ENCODE measurements around the gene BICDL2. TPM values are rescaled to one million over a fixed set of nuclear protein-coding genes. Genes with fewer than 3 reads are reported as not detected.

BICDL2 gene
- total RNA-seq, 1 donor from 2014 or later, result not detected

DNA sequence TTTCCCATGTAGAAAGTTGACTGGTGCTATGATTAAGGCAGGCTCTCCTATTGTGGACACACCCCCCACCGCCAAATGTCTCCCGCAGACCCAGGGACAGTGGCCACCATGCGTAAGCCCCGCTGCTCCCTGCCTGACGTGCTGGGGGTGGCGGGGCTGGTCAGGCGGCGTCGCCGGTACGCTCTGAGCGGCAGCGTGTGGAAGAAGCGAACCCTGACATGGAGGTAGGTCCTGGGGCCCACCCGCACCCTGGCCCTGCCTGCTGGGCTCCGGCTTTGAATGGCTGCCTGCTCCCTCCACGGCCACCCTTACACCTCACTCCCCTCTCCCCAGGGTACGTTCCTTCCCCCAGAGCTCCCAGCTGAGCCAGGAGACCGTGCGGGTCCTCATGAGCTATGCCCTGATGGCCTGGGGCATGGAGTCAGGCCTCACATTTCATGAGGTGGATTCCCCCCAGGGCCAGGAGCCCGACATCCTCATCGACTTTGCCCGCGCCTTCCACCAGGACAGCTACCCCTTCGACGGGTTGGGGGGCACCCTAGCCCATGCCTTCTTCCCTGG is 13.3 kb upstream of the BICDL2 start:
- no peak for DNase-seq (ENCODE audit: low read depth)

DNA sequence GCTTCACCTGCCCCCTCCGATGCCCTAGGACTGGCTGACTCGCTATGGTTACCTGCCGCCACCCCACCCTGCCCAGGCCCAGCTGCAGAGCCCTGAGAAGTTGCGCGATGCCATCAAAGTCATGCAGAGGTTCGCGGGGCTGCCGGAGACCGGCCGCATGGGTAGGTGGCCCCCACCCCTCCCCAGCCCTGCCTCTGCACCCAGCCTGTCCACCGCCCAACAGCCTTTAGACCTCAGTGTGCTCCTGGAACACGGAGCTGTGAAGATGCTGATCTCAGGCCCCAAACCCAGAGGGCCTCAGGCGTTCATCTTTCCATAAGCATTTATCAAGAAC is 10.6 kb upstream of the BICDL2 start:
- no peak for DNase-seq (ENCODE audit: low read depth)

DNA sequence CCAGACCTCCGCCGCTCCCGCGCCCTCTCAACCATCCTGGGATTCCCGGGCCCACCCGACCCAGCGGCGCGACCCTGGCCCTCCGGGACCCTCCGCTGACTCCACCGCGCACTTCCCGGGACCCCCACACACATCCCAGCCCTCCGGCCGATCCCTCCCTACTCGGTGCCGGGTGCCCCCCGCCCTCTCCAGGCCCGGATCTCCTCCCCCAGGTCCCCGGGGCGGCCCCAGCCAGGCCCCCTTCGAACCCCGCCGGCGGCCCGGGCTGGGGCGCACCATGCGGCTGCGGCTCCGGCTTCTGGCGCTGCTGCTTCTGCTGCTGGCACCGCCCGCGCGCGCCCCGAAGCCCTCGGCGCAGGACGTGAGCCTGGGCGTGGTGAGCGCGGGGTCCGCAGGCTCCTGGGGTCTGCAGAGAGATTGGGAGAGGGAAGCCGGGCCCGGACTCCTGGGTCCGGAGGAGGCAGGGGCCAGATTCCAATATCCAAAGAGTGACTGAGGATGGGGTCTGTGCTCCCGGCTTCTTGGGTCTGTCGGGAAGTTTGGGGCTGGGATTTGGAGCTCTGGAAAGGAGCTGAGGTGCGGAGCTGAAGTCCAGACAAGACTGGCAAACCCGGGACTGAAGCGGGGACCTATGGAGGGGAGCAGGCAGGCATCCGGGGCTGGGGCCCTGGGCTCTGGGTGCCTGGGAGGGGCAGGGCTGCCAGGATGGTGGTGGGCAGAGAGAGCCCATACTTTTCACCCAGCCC is 10.1 kb upstream of the BICDL2 start:
- no peak for DNase-seq (ENCODE audit: low read depth)

DNA sequence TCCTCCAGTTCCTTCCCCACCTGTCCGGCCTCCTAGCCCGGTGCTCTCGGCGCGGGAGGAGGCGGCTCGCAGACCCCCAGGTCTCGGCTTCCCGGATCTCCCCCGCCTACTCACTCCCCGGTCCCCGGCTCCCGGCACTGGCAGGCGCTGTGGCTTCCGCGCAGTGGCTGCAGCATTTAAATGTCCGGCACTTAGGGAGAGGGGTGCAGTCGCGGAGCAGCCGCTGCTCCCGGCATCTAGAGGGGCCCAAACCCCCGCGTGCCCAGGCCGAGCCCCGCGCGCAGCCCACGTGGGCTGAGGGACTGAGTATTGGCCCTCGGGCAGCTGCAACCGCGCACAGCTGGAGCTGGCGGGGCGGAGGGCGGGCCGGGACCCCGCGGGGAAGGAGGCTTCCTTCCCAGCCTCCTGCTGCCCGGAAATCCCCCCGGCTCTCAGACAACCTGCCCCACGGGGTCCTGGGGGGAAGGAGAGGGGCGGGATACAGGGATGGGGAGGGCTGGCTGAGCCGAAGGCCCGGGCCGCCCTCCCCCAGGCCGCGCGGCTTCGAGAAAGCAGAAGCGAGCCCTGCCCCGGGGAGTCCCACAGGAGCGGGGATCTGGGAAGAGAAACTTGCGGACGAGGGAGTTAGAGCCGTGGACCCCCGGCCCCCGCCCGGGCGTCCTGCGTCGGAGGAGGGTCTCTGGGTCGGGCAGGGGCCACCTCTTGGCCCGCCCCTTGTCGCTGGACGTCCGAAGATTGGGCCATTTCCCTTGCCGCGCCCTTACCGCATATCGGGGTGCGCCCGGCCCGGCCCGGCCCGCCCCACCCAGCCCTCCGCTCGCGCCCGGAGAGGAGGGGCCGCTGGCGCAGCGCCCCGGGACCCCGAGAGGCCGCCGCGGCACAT is 9.3 kb upstream of the BICDL2 start, which contains the start of gene MMP25:
MMP25 (plus strand) TSS at position 804 of the 883 bp plus-strand sequence. CDS start 357 bp downstream, outside the sequence.
- no peak for DNase-seq (ENCODE audit: low read depth)

DNA sequence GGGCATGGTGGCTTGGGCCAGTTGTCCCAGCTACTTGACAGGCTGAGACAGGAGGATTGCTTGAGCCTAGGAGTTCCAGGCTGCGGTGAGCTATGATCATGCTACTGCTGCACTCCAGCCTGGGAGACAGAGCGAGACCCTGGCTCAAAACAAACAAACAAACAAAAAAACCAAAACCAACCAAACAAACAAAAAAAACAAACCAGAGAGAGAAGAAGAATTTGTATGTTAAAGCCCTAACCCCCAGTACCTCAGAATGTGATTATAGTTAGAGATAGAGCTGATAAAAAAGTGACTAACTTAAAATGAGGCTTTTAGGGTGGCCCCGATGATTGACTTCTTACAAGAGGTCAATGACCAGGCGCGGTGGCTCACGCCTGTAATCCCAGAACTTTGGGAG is 8.0 kb upstream of the BICDL2 start:
- DNase-seq (ENCODE audit: low read depth), result no peak

DNA sequence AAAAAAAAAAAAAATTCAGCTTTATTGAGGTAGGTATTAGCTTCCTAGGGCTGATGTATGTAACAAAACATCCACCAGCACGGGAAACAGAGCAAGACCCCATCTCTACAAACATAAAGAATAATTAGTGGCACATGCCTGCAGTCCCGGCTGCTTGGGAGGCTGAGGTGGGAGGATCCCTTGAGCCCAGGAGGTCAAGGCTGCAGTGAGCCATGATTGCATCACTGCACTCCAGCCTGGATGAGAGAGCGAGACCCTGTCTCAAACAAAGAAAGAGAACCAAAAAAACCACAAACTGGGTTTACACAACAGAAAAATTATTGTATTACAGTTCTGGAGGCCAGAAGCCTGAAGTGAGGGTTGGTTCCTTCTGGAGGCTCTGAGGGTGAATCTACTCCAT is 5.6 kb upstream of the BICDL2 start:
- no peak for DNase-seq (ENCODE audit: low read depth)

DNA sequence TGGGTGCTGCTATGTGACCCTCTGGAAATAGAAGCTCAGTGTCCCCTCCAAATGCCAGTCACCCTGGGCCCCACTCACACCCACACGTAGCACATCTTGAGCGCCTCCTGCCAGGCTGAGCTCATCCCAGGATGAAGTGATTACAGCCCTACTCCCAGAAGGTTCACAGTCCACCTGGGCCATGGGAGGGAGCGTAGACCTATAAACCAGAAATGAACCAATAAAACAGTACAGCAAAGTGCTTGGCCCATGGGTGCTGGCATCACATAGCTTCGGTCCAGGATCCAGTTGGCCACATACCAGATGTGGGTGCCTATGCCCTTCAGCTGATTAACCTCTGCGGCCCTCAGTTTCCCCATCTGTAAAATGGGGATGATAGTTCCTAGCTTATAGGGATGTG is 2.2 kb upstream of the BICDL2 start:
- no peak for DNase-seq (ENCODE audit: low read depth)

DNA sequence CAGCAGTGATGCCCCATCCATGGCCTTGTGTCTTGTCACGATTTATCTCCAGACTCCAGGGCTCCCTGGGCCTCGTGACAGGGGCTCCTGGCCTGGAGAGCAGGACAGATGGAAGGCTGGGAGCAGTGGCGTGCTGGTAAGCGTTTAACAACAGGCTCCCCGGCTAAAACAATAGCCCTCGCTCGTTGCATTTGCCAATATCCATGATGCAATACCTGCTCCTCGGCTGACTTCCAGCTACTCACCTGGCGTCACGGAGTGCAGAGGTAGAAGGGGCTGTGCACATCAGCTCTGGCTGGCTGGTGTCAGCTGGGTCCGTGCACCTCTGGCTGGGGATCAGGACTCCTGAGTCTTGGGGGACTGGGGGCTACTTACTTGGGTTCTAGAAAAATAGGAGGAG is 1.5 kb upstream of the BICDL2 start:
- no peak for DNase-seq (ENCODE audit: low read depth)

DNA sequence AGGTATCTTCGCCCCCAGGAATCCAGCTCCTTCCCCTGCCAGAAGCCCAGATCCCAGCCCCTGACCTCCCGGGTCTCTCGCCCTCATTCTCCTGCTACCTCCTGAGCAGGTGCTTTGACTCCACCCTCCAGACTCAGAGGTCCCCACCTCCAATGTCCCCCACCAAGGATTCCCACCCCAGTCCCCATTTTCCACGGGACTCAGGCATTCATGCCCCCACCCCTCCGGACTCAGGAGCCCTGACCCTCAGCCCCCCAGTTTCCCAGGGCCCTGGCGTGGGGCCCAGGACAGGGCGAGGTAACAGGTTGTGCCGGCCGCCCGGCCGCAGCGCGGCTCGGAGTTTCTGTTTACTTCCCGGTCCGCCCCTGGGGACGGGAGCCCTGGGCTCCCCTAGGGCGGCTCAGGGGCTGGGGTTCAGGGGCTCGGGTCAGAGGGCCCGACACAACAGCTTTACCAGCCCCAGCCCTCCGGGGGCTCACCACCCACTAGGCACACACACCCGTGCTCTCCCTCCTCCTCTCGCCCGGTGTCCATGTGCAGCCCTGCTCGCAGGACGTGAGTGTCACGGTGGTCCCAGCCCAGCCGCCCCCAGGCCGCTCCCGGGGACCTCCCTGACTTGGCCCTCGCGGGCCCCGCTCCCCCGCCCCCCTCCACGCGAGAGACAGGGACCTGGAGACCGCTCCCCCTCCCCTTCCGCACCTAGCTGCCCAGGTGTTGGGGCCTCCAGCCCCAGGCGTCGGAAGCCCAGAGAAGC is 595 bp downstream of the BICDL2 start:
- DNase-seq (ENCODE audit: low read depth), result no peak

DNA sequence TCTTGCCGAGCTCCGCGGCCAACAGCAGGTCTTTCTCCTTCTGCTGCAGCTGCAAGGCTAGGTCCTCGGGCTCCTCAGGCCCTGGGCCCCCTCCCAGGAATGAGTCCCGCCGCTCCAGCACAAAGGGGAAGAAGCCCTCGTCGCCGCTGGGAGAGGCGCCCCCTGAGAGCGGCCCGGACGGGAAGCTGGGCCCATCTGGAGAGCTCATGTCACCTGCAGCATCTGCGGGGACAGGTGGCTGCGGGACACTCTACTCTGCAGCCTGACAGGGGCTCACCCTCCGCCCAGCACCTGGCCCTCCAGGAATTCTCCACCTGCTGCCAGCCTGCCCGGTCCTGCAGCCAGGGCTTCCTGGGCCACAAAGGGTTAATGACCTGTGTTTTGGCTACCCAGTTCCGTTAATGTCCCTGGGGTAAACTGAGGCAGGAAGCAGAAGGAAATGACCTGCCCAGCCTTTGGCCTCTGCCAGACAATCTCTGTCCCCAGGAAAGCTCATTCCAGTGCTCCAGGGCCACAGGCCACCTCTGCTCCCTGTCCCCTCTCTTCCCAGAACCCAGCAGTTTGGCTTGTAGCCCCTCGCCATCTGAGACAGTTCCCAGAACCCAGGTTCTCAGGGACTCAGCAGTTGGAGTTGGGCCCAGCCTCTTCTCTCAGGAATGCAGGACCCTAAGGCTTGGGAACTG is 1.3 kb downstream of the BICDL2 start:
- no peak for DNase-seq (ENCODE audit: low read depth)

DNA sequence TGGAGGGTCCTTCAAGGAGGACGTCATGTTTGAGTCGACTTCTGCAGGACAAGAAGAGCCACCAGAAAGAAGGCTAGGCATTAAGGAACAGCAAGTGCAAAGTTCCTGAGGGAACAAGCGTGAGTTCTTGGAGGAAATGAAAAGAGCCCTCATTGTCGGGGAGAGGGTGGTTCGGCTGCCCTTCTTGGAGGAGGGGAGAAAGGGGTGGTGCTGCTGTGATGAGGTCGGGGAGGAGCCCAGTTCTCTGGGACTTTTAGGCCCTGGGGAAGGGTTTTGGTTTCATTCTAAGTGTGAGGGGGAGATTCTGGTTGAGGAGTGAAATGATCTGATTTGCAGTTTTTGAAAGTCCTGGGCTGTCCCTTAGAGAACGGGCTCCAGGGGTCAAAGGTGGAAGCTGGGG is 4.1 kb downstream of the BICDL2 start:
- DNase-seq (ENCODE audit: low read depth), result no peak

DNA sequence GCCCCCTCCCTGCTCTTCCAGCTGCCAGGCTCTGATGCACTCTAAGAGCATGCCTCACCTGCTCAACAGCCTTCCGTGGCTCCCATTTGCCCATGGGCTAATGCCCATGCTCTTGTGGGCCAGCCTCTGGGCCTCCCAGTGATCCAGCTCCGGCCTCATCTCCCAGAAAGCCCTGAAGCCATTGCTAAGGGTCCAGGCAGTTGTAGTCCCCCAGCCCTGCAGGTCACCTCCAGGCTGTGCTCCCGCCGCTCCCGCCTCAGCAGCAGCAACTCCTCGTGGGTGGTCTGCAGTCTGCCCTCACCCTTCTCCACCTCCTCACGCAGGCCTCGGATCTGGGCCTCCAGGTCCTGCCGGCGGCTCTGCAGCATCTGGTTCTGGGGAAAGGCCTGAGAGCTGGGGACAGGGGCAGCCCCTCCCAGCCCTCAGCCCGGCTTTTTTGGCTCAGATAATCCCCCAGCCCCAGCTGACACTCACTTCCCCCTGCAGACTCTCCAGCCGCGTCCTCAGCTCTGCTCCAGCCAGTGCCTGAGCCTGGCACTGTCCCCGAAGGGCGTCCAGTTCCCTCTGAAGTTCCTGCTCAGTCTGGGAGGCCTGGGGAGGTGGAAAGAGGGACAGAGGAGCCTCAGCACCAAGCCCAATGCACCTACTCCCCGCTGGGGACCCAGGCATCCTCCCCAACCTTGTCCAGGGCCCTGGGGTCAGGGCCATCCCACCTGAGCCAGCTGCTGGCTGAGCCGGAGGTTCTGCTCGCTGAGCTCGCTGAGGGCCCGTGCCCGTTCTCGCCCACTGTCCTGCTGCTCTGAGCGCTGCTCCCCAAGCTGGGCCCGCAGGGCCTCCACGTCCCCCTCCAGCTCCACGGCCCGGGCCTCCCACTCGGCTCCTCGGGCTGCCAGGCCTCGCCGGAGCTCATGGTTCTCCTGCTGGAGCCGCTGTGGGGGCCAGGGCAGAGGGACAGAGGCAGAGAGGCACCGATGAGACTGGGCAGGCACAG is 6.2 kb downstream of the BICDL2 start:
- DNase-seq (ENCODE audit: low read depth), result no peak

DNA sequence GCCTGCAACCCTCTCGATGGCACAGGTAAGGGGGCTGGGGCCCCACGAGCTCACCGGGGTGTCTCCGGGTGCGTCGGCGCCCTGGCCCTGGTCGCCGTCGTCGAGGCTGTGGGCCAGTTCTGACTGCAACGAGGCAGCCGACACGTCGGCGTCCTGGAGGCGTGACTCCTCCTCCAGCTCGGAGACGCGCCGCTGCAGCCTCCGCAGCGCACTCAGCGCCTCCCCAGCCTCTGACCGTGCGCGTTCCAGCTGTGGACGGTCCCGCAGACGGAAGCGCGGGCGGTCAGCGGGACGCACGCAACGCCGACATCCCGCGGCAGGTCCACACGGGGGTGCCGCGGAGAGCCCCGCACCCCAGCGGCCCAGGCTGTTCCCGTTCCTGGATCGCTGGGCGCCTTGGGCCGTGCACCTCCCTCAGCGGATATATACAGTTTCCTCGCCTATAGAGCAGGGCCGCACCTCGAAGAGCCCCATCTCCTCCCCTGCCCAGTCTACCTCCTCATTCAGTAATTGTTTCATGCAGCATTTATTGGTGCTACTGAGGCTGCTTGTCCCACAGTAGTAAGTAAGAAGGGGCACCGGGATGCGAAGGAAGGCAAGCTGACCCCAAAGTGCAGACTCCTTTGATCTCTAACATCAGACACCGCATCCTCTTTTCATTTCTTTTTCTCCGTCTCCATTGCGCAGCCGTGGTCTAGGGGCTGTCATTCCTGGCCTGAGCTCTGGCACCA is 7.1 kb downstream of the BICDL2 start:
- no peak for DNase-seq (ENCODE audit: low read depth)

DNA sequence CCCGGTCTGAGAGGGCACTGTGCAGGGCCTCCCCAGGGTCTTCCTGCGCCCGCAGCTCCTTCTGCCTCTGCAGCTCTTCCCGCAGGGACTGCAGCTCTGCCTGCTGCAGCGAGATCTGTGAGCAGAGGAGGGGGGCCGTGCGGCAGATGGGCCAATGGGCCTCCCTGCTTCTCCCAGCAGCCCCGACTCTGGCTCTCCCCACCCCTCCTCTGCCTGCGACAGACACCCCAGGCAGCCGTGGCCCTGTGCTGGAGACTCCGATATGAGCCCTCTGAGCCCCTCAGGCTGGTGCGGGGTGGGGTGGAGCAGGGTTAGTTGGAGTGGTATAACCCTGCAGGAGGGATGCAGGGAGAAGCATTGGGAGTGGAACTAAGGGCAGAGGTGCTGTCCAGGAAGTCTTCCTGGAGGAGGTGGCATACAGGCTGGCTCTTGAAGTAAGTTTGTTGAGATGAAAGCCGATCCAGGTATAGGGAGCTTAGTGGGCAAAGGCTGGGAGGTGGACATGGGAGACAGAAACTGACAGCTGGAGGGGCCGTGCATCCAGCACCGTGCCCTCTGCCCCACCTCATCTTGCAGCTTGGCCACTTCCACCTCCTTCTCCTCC is 7.9 kb downstream of the BICDL2 start:
- DNase-seq (ENCODE audit: low read depth), result no peak

DNA sequence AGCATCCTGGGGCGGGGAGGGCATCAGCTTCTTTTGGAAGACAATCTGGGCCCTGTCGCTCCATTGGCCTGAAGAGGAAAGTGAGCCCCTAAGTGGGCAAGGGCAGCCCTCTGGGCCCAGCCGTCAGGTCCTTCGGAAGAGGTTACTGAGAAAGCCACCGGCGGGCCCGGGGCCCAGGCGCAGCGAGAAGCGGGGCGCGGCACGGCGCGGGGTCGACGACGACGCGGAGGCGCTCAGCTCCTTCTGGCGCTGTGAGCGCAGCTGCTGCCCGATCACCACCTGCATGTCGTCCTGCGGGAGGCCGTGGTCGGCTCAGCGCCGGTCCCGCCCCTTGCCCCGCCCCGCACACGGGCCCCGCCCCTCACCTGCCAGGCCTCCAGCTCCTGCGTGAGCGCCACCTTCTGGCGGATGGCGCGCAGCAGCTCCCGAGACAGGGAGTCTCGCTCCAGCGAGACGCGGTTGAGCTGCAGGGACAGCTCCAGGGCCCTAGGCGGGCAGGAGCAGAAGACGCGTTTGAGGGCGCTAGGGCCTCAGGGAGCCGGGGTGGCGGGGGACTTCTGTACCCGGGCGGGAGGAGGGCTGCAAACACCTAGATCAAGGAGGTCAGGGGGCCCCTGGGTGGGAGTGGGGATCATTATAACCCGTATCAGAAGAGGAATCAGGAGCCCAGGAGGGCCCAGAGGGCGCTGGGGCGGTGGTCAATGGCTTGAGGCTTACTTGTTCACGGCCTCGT is 8.6 kb downstream of the BICDL2 start:
- no peak for DNase-seq (ENCODE audit: low read depth)

DNA sequence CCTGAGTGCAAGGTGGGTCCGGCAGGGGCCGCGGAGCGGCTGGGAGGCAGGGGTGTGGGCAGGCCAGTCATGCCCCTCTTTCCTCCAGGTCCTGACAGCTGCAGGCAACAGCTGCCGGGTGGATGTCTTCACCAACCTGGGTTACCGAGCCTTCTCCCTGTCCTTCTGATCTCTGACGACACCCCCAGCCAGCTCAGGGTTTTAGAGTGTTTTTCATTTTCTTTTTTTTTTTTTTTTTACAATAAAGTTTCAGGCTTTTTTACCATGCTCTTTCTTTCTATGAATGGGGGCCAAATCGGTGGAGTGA is 9.3 kb downstream of the BICDL2 start:
- DNase-seq (ENCODE audit: low read depth), result peak; percentile 20

DNA sequence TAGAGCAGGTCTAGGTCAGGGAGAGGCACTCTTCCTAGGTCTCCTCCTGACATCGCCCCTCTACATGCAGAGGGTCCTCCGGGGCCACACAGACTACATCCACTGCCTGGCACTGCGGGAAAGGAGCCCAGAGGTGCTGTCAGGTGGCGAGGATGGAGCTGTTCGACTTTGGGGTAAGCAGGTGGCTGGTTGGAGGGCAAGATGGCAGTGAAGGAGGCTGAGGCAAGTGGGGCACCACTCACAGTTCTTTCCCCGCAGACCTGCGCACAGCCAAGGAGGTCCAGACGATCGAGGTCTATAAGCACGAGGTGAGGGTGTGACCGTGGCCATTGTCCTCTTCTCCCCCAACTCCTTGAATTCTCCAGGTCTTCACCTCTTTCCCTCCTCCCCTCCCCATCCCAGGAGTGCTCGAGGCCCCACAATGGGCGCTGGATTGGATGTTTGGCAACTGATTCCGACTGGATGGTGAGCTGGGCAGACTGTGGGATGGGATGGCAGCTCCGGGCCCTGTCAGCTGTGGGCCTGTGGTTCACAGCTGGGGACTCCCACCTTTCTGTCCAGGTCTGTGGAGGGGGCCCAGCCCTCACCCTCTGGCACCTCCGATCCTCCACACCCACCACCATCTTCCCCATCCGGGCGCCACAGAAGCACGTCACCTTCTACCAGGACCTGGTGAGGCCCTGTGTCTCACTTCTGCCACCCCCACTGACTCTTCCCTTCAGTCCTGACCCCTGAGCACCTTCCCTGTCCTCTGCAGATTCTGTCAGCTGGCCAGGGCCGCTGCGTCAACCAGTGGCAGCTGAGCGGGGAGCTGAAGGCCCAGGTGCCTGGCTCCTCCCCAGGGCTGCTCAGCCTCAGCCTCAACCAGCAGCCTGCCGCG is 9.9 kb downstream of the BICDL2 start:
- no peak for DNase-seq (ENCODE audit: low read depth)

All from myocyte (in vitro differentiated cells).